ENCODE data around the gene ARAP1. TPM values are rescaled to one million over a fixed set of nuclear protein-coding genes. Genes with fewer than 3 reads are reported as not detected.
"Not testable (repeated sequence)": the region's sequence is repeated elsewhere in the genome, so short reads cannot be mapped to it uniquely, and the experiment has no call there.

ARAP1 gene
- 54.9 TPM for polyA plus RNA-seq (2013, experiment 1 of 2)
- 42.9 TPM for polyA plus RNA-seq (2013, experiment 2 of 2)

DNA sequence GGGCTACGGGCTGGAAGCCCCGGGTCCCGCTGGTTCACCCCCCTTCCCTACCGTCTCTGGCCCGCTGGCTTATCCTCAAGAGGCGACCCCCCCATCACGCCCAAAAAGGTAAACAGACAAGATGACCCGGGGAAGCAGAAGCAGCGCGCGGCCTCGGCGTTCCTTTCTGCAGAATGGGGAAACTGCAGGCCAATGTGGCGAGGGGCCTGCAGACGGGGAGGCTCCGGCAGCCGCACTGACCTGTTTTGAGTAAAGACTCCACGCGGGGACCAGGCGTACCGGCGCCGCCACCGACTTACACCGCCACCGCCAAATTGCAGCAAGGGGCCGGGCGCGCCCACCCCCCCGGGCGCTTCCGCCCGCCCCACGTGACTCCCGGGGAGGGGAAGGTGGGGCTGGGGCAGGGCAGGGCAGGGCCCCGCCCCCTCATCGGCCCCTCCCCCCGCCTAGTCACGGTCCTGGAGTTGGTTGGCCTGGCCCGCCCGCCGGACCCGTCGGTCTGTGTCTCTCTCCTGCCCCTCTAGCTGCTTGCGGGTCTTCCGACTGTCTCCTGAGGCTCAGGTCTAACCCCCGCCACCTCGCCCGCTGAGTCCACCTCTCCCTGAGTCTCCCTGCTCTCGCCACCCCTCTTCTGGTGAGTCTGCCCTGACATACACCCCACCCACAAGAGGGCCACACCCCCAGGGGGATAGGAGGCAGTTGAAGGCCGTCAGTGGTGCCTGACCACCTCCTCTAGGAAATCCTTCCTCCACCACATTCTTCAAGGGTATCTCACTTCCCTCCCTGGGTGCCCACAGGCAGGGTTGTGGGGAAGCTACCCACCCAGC is at the start of gene ARAP1:
ARAP1 (minus strand) TSS at position 321 of the 827 bp plus-strand sequence. CDS start 25,280 bp downstream, outside the sequence.
- Histone ChIP-seq H3K4me1 (ENCODE audit: control insufficient read depth, insufficient read depth, low read length, poor library complexity, severe bottlenecking) (peaks cover 30% of the 10 kb centered on the region), H3K36me3 (ENCODE audit: control insufficient read depth, insufficient read depth, low read length) (peaks cover 10% of the 10 kb centered on the region), H3K27ac (ENCODE audit: low read depth, low read length, severe bottlenecking) (peak within 1 kb of the TSS; percentile 76), H3K4me3 (ENCODE audit: extremely low read depth, insufficient read depth, low read length, poor library complexity, severe bottlenecking) (peak within 1 kb of the TSS; percentile 76), H3K9me3 (ENCODE audit: control insufficient read depth, low read length) (no peaks in the 10 kb centered on the region)
- WGBS, 2 experiments (ENCODE audit: insufficient coverage in 2 of 2) = 0 to 2% methylated on average over 28 to 29 of the region's 51 CpGs

DNA sequence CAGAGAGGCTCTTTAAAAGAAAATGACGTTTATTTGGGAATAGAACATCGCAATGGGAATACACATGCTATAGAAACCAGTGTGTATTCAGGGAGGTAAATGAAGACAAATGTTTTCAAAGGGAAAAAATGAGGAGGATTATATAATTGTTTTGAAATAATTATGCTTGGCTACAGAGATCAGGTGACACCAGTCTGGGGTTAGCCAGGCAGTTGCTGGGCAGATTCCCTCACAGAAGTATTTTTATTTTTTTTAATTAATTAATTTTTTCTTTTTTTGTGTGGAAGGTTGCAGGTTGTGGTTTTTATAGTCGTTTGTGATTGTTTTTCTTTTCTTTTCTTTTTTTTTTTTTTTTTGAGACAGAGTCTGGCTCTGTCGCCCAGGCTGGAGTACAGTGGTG is 47.2 kb upstream of the ARAP1 start:
- Histone ChIP-seq H3K27ac (ENCODE audit: low read depth, low read length, severe bottlenecking) (no peak overlapping the region), H3K4me1 (ENCODE audit: control insufficient read depth, insufficient read depth, low read length, poor library complexity, severe bottlenecking) (peaks cover 7% of the 10 kb centered on the region), H3K4me3 (ENCODE audit: extremely low read depth, insufficient read depth, low read length, poor library complexity, severe bottlenecking) (no peak overlapping the region), H3K9me3 (ENCODE audit: control insufficient read depth, low read length) (no peaks in the 10 kb centered on the region), H3K36me3 (ENCODE audit: control insufficient read depth, insufficient read depth, low read length) (no peaks in the 10 kb centered on the region)
- 83 to 100% methylated on average over 2 of the region's 4 CpGs for WGBS, 2 experiments (ENCODE audit: insufficient coverage in 2 of 2)

DNA sequence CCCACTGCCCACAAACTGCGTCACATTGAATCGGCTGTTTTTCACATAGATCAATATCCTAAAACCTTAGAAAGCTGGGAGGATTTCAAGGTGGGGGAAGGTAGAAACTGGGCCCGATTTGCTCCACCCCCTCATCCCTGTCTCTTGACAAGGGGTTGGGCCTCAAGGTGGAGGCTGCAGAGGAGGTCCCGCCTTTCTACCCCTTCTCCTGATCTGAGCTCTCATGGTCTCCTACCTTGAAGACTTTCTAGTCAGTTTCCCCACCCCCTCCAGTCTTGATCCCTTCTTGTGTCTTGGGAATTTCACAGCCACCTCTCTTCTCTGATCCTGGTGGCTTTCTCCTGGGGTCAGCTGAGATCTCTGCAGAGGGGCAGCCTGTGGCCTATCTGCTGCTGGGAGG is 46.2 kb upstream of the ARAP1 start:
- H3K4me3 ChIP-seq (ENCODE audit: extremely low read depth, insufficient read depth, low read length, poor library complexity, severe bottlenecking) = no peak overlapping the region
- no peaks in the 10 kb centered on the region for H3K9me3 ChIP-seq (ENCODE audit: control insufficient read depth, low read length)
- no peak overlapping the region for H3K27ac ChIP-seq (ENCODE audit: low read depth, low read length, severe bottlenecking)
- H3K36me3 ChIP-seq (ENCODE audit: control insufficient read depth, insufficient read depth, low read length) = no peaks in the 10 kb centered on the region
- 42% methylated on average over 2 of the region's 4 CpGs; no CpG with 5 or more reads in 1 of the 2 experiments for WGBS, 2 experiments (ENCODE audit: insufficient coverage in 2 of 2)
- peaks cover 7% of the 10 kb centered on the region for H3K4me1 ChIP-seq (ENCODE audit: control insufficient read depth, insufficient read depth, low read length, poor library complexity, severe bottlenecking)

DNA sequence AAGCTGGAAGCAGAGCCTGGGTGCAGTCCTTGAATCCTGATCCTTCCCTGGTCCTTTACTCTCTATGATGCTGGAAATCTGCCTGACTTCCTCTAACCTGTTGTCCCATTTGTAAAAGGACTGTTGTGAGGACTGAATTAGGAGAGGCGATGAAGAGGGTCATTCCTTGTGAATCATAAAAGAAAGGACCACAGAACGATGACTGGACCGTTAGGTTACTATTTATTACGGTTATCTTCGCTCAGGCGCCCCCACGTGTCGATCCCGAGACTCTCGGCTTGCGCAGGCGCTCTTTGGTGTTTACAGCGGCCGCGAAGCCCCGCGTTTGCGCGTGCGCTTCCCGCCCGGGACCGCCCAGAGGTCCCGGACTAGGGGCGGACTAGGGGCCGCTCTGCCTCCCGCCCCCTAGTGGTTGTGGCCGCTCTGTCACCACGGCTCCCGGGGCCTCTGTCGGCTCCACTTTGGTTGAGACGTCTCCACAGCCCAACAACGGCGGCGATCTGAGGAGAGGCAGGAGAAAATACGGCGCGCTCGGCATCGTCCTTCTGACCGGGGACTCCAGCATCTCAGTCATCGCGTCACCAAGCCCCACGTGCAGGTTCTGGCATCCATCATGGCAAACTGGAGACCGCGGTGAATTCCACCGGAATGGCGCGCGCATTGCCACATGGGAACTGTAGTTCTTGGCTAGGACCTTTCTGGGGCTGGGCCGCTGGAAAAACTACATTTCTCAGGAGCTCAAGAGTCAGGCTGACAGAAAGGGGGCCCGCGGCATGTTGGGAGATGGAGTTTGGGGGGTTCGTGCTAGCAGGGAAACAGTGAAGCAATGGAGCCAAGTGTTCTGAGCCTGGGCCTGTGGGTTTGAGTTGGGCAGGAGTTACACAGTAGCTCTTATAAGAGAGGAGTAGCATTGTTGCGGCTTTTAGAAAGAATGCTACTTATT is 41.5 kb upstream of the ARAP1 start, which contains the start of gene STARD10:
STARD10 (minus strand) TSS at position 623 of the 943 bp plus-strand sequence. CDS start 12,866 bp downstream, outside the sequence.
- WGBS, 2 experiments (ENCODE audit: insufficient coverage in 2 of 2) = 1% methylated on average over 51 to 54 of the region's 55 CpGs
- H3K27ac ChIP-seq (ENCODE audit: low read depth, low read length, severe bottlenecking) = peak within 1 kb of the TSS; percentile 77
- peaks cover 15% of the 10 kb centered on the region for H3K4me1 ChIP-seq (ENCODE audit: control insufficient read depth, insufficient read depth, low read length, poor library complexity, severe bottlenecking)
- peak within 1 kb of the TSS; percentile 62 for H3K4me3 ChIP-seq (ENCODE audit: extremely low read depth, insufficient read depth, low read length, poor library complexity, severe bottlenecking)
- H3K9me3 ChIP-seq (ENCODE audit: control insufficient read depth, low read length) = no peaks in the 10 kb centered on the region
- no peaks in the 10 kb centered on the region for H3K36me3 ChIP-seq (ENCODE audit: control insufficient read depth, insufficient read depth, low read length)

DNA sequence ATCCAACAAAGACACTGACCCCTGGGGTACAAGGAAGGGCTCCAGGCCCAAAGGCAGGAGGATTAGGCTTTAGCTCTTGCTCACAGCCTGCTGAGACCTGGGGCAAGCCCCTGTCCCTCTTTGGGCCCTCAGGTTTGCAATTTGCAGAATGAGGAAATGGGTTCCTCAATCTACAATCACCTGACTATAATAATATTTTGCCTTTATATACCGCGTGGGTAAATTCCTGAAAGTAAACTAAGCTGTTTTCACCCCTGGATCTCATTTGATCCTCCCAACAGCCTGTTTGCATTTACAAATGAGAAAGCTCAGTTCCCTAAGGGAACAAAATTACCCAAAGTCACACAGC is 40.8 kb upstream of the ARAP1 start:
- peaks cover 11% of the 10 kb centered on the region for H3K4me1 ChIP-seq (ENCODE audit: control insufficient read depth, insufficient read depth, low read length, poor library complexity, severe bottlenecking)
- 93 to 100% methylated on average over 2 of the region's 2 CpGs for WGBS, 2 experiments (ENCODE audit: insufficient coverage in 2 of 2)
- H3K27ac ChIP-seq (ENCODE audit: low read depth, low read length, severe bottlenecking) = no peak overlapping the region
- H3K9me3 ChIP-seq (ENCODE audit: control insufficient read depth, low read length) = no peaks in the 10 kb centered on the region
- H3K4me3 ChIP-seq (ENCODE audit: extremely low read depth, insufficient read depth, low read length, poor library complexity, severe bottlenecking) = peak overlapping the region; percentile 62
- no peaks in the 10 kb centered on the region for H3K36me3 ChIP-seq (ENCODE audit: control insufficient read depth, insufficient read depth, low read length)

DNA sequence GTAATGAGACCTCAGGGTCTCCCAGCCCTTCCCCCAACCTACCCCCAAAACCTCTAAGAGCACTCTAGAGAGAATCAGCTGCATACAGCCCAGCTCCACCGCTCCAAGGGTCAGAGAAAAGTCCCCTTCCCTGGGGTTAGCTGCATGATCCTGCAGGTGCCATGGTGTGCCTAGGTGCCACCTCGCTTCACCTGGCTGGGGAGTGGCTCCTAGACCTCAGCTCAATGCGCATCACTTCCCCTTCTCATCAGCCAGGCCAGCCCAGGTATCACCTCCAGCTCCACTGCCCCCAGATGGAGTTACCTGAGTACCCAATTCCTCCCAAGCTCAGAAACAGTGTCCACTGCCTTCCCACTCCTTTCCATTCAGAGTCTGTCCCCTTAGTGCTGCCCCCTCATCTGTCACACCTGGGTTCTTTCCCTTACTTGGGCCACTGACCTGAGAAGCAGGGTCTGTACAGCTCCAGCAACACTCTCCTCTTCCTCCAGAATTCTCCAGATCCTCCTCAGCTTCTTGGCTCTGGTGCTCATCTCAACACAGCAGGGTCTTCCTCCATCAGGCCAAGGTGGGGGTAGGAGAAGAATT is 40.3 kb upstream of the ARAP1 start:
- no peak overlapping the region for H3K27ac ChIP-seq (ENCODE audit: low read depth, low read length, severe bottlenecking)
- H3K4me3 ChIP-seq (ENCODE audit: extremely low read depth, insufficient read depth, low read length, poor library complexity, severe bottlenecking) = no peak overlapping the region

DNA sequence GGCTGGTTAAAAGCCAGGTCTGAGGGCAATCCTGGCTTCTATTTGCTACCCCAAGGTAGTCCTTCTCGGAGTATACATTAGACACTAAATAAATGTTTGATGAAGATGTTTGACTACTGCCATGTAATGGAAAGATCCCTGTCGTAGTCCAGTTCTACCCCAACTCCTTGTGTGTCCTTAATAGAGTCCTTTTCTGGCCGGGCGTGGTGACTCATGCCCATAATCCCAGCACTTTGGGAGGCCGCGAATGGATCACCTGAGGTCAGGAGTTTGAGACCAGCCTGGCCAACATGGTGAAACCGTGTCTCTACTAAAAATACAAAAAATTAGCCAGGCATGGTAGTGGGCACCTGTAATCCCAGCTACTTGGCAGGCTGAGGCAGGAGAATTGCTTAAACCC is 39.0 kb upstream of the ARAP1 start:
- H3K36me3 ChIP-seq (ENCODE audit: control insufficient read depth, insufficient read depth, low read length); H3K27ac ChIP-seq (ENCODE audit: low read depth, low read length, severe bottlenecking); H3K9me3 ChIP-seq (ENCODE audit: control insufficient read depth, low read length); H3K4me1 ChIP-seq (ENCODE audit: control insufficient read depth, insufficient read depth, low read length, poor library complexity, severe bottlenecking); H3K4me3 ChIP-seq (ENCODE audit: extremely low read depth, insufficient read depth, low read length, poor library complexity, severe bottlenecking): not testable (repeated sequence)
- 91 to 94% methylated on average over 5 to 6 of the region's 7 CpGs for WGBS, 2 experiments (ENCODE audit: insufficient coverage in 2 of 2)

More for the DNA sequence above, 40.3 kb upstream of the ARAP1 start:
- Histone ChIP-seq H3K4me1 (ENCODE audit: control insufficient read depth, insufficient read depth, low read length, poor library complexity, severe bottlenecking) (peaks cover 8% of the 10 kb centered on the region), H3K9me3 (ENCODE audit: control insufficient read depth, low read length) (no peaks in the 10 kb centered on the region), H3K36me3 (ENCODE audit: control insufficient read depth, insufficient read depth, low read length) (no peaks in the 10 kb centered on the region)
- 87 to 100% methylated on average over 3 of the region's 3 CpGs for WGBS, 2 experiments (ENCODE audit: insufficient coverage in 2 of 2)

DNA sequence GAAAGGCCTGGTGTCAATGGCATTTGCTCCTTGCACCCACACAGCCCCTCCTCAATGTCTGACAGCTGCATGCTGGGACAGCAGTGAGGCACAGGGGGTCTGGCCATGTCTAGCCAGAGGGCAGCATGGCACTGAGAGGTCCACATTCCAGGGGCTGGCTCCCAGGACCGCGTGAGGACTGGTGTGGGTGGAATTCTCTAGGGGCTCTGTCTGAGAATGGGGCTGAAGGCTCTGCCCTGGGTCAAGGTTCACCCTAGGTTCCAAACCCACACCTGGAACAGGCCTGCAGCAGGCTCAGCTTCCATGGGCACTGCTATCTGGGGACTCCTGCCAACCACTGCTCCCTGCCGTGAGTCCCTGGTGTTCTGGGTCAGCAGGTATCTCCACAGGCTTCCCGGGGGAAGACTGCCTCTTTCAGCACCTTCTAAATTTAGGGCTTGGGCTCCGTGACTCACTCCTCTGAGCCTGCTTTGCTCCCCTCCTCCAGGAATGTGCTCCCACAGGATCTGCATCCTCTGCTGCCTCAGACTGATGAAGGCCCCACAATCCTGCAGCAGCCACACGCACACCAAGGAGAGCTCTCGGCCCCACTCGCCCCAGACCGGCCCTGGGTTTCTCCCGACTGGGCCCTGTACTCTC is 37.4 kb upstream of the ARAP1 start:
- Histone ChIP-seq H3K4me1 (ENCODE audit: control insufficient read depth, insufficient read depth, low read length, poor library complexity, severe bottlenecking) (peaks cover 8% of the 10 kb centered on the region), H3K9me3 (ENCODE audit: control insufficient read depth, low read length) (no peaks in the 10 kb centered on the region), H3K4me3 (ENCODE audit: extremely low read depth, insufficient read depth, low read length, poor library complexity, severe bottlenecking) (no peak overlapping the region), H3K27ac (ENCODE audit: low read depth, low read length, severe bottlenecking) (peak overlapping the region; percentile 29), H3K36me3 (ENCODE audit: control insufficient read depth, insufficient read depth, low read length) (no peaks in the 10 kb centered on the region)
- 74 to 79% methylated on average over 6 to 8 of the region's 10 CpGs for WGBS, 2 experiments (ENCODE audit: insufficient coverage in 2 of 2)

DNA sequence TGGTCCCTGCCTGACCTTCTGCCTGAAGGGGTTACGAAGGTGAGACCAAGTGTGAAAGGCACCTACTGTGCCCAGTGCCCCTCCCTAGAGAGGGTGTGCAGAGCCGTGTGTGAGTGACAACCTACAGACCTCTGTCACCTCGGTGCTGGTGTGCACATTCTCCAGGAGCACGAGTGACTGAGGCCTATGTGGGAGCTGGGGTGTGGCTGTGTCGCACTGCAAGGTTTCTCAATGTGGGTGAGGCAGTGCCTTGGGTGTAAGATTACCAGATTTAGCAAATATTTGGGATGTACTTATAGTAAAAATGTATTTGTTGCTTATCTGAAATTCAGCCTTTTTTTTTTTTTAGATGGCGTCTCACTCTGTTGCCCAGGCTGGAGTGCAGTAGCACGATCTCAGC is 36.0 kb upstream of the ARAP1 start:
- Histone ChIP-seq H3K4me3 (ENCODE audit: extremely low read depth, insufficient read depth, low read length, poor library complexity, severe bottlenecking) (no peak overlapping the region), H3K27ac (ENCODE audit: low read depth, low read length, severe bottlenecking) (no peak overlapping the region), H3K9me3 (ENCODE audit: control insufficient read depth, low read length) (no peaks in the 10 kb centered on the region), H3K36me3 (ENCODE audit: control insufficient read depth, insufficient read depth, low read length) (no peaks in the 10 kb centered on the region), H3K4me1 (ENCODE audit: control insufficient read depth, insufficient read depth, low read length, poor library complexity, severe bottlenecking) (peaks cover 8% of the 10 kb centered on the region)
- WGBS, 2 experiments (ENCODE audit: insufficient coverage in 2 of 2) = 87 to 94% methylated on average over 5 of the region's 7 CpGs

Data from mesodermal cell (in vitro differentiated cells).